Activated CD4-positive, alpha-beta T cell treated with anti-CD3 and anti-CD28 coated beads, Interleukin-2, amount 50 U/mL, for 4 hours (primary cell): Measurements from ENCODE around the gene LARGE1.

Experiments used
- DNase-seq, 2 experiments: peaks; one replicate each; pipeline ENCODE4 v3.0.0-alpha.2; 2020

LARGE1 gene

GRCh38 chr22:33920197-33920540, at the start of gene LARGE1:
LARGE1 (minus strand) TSS chr22:33920476.
- DNase-seq: no peak

GRCh38 chr22:33969045-33969444, 48.8 kb upstream of the LARGE1 start:
- DNase-seq: no peak

GRCh38 chr22:33964121-33964520, 43.8 kb upstream of the LARGE1 start:
- no peak for DNase-seq

GRCh38 chr22:33962409-33962808, 42.1 kb upstream of the LARGE1 start:
- no peak for DNase-seq

- no peak for DNase-seq
These were observed 38.5 kb upstream of the LARGE1 start for GRCh38 chr22:33958741-33959140.

- no peak for DNase-seq
These were observed 36.8 kb upstream of the LARGE1 start for GRCh38 chr22:33957086-33957485.

GRCh38 chr22:33952776-33953175, 32.5 kb upstream of the LARGE1 start:
- DNase-seq: no peak

- DNase-seq: no peak
These were observed 20.5 kb upstream of the LARGE1 start for GRCh38 chr22:33940741-33941140.

GRCh38 chr22:33932997-33933396, 12.7 kb upstream of the LARGE1 start:
- DNase-seq: no peak

GRCh38 chr22:33931406-33931805, 11.1 kb upstream of the LARGE1 start:
- DNase-seq: no peak

- no peak for DNase-seq
These were observed 7.5 kb upstream of the LARGE1 start for GRCh38 chr22:33927752-33928151.

- DNase-seq: no peak
These were observed 4.9 kb upstream of the LARGE1 start for GRCh38 chr22:33925194-33925593.

- no peak for DNase-seq
These were observed 3.5 kb upstream of the LARGE1 start for GRCh38 chr22:33923660-33924246.

GRCh38 chr22:33923033-33923432, 2.8 kb upstream of the LARGE1 start:
- no peak for DNase-seq

GRCh38 chr22:33922349-33922681, 2.0 kb upstream of the LARGE1 start:
- no peak for DNase-seq

GRCh38 chr22:33921525-33922348, 1.5 kb upstream of the LARGE1 start:
- DNase-seq: no peak

GRCh38 chr22:33920927-33921524, 750 bp upstream of the LARGE1 start:
- DNase-seq: peak; percentile 76 to 77

GRCh38 chr22:33919391-33920196, 682 bp downstream of the LARGE1 start:
- DNase-seq: no peak

- DNase-seq: no peak
These were observed 1.5 kb downstream of the LARGE1 start for GRCh38 chr22:33918676-33919365.

GRCh38 chr22:33917744-33918406, 2.4 kb downstream of the LARGE1 start:
- DNase-seq: no peak

GRCh38 chr22:33914699-33915098, 5.6 kb downstream of the LARGE1 start:
- no peak for DNase-seq

- no peak for DNase-seq
These were observed 6.1 kb downstream of the LARGE1 start for GRCh38 chr22:33914131-33914530.
